ENCODE results near the gene SYF2.
"Not testable (repeated sequence)": the region's sequence is repeated elsewhere in the genome, so short reads cannot be mapped to it uniquely, and the experiment has no call there.

The SYF2 gene

GRCh38 chr1:25206201-25206600 lies 26.1 kb downstream of the SYF2 start:
- DNase-seq (ENCODE audit: low spot score), result no peak

GRCh38 chr1:25205786-25206185 lies 26.5 kb downstream of the SYF2 start:
- DNase-seq (ENCODE audit: low spot score), result no peak

- peak; percentile 60 for DNase-seq (ENCODE audit: low spot score)
Measured at GRCh38 chr1:25204797-25205480, 27.4 kb downstream of the SYF2 start.

- no peak for DNase-seq (ENCODE audit: low spot score)
Measured at GRCh38 chr1:25201006-25201405, 31.3 kb downstream of the SYF2 start.

- DNase-seq (ENCODE audit: low spot score), result no peak
Measured at GRCh38 chr1:25199819-25200620, 32.3 kb downstream of the SYF2 start.

- DNase-seq (ENCODE audit: low spot score), result no peak
Measured at GRCh38 chr1:25198663-25199252, 33.5 kb downstream of the SYF2 start.

- DNase-seq (ENCODE audit: low spot score), result peak; percentile 66
Measured at GRCh38 chr1:25197982-25198662, 34.2 kb downstream of the SYF2 start.

- no peak for DNase-seq (ENCODE audit: low spot score)
Measured at GRCh38 chr1:25197235-25197975, 34.9 kb downstream of the SYF2 start.

GRCh38 chr1:25196830-25197229 lies 35.5 kb downstream of the SYF2 start:
- DNase-seq (ENCODE audit: low spot score), result no peak

- no peak for DNase-seq (ENCODE audit: low spot score)
Measured at GRCh38 chr1:25195835-25196234, 36.5 kb downstream of the SYF2 start.

GRCh38 chr1:25194572-25195020 lies 37.7 kb downstream of the SYF2 start:
- no peak for DNase-seq (ENCODE audit: low spot score)

- DNase-seq (ENCODE audit: low spot score), result no peak
Measured at GRCh38 chr1:25194054-25194453, 38.2 kb downstream of the SYF2 start.

GRCh38 chr1:25193229-25193628 lies 39.1 kb downstream of the SYF2 start:
- no peak for DNase-seq (ENCODE audit: low spot score)

- no peak for DNase-seq (ENCODE audit: low spot score)
Measured at GRCh38 chr1:25192154-25192553, 40.1 kb downstream of the SYF2 start.

- DNase-seq (ENCODE audit: low spot score), result no peak
Measured at GRCh38 chr1:25190260-25190659, 42.0 kb downstream of the SYF2 start.

- not testable (repeated sequence) for DNase-seq (ENCODE audit: low spot score)
Measured at GRCh38 chr1:25187904-25188303, 44.4 kb downstream of the SYF2 start.

- DNase-seq (ENCODE audit: low spot score), result no peak
Measured at GRCh38 chr1:25187077-25187476, 45.2 kb downstream of the SYF2 start.

- no peak for DNase-seq (ENCODE audit: low spot score)
Measured at GRCh38 chr1:25186161-25187007, 45.9 kb downstream of the SYF2 start.

GRCh38 chr1:25185409-25186160 lies 46.7 kb downstream of the SYF2 start:
- no peak for DNase-seq (ENCODE audit: low spot score)
